Left ventricle myocardium superior (tissue), 1 donor: ENCODE measurements around the gene CXCL12. TPM values are rescaled to one million over a fixed set of nuclear protein-coding genes. Genes with fewer than 3 reads are reported as not detected.

Experiments used
- ATAC-seq: fragments of 200-7000 bp; cut with Tn5 transposase; one replicate; pipeline ENCODE4 v1.9.1; 2020; ENCODE audit warnings: mild to moderate bottlenecking, moderate library complexity
- DNase-seq: peaks from one replicate; pipeline ENCODE4 v3.0.0-alpha.2; 2020
- intact Hi-C: fragments of 100-400 bp; cut with micrococcal nuclease; formaldehyde crosslinking; loops from one replicate; pipeline ENCODE4 v1.11.0; 2022
- total RNA-seq: library from RNA; stranded (reverse); fragmentation: NEBNext Ultra II Directional; extraction: Animal tissue kit (Norgen Biotek cat#: 25700); gene quantifications from one replicate; pipeline ENCODE4 v1.2.1, GENCODE V29; 2021
- donor health status: DM: no; HTN: yes; CAD: no; lungs with severe emphysema.

Gene CXCL12
- total RNA-seq, 1 donor from 2014 or later = 136 TPM

DNA sequence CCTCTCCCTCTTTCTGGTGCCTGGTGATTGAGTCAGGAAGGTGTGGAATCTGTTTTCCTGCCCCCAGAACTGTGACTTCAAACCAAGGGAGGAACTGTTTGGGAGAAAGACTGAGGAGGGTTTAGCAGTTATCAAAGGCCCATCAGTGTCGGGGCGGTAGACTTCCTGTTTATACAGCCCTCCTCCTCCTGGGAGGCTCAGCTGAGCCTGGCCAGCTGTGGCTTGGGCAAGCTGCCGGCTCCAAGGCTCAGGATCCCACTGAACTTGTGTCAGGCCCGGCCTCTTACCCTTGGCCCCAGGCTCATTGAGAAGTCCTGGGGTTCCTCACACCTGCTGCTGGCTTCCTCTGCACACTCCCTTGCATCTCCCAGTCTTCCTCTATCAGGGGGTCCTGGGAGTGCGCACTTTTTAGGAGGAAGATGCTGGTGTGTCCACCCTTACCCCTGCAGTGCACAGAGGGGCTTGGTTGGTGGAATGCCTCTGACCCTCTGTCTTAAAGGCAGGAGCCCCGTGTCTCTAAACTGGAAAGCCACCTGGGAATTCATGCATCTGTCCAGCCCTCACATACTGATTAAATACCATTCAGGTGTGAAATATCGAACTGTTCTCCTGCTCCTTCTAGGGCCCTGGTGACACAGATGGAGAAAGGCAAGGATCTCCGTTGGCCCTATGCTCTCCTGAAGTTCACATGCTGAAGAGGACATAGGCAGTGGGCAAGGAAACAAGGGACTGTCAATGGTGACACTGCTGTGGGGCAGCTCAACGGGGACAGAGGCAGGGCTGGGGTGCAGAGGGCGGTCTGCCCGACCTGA is 32.4 kb downstream of the CXCL12 start:
- ATAC-seq = peak; percentile 96
- intact Hi-C loops = no loop called here
- peak; percentile 84 for DNase-seq

DNA sequence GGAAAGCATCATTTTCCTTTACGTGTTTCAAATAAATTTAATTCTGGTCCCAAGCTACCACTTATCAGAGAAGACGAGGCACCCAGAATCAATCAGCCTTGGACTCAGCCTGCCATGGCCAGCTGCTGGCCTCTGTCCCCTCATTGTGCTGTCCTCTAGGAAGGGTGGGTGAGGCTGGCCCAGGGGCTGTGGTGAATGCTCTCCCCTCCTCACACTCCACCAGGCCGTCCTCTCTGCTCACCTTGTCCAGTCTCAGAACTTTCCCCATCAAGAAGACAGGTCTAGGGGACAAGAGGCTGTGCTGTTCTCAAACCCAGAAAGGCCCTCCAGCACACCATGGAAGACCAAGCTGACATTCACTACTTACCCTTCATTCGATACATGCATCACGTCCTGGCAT is 36.4 kb downstream of the CXCL12 start:
- intact Hi-C loops = no loop called here
- DNase-seq = no peak
- no peak for ATAC-seq

DNA sequence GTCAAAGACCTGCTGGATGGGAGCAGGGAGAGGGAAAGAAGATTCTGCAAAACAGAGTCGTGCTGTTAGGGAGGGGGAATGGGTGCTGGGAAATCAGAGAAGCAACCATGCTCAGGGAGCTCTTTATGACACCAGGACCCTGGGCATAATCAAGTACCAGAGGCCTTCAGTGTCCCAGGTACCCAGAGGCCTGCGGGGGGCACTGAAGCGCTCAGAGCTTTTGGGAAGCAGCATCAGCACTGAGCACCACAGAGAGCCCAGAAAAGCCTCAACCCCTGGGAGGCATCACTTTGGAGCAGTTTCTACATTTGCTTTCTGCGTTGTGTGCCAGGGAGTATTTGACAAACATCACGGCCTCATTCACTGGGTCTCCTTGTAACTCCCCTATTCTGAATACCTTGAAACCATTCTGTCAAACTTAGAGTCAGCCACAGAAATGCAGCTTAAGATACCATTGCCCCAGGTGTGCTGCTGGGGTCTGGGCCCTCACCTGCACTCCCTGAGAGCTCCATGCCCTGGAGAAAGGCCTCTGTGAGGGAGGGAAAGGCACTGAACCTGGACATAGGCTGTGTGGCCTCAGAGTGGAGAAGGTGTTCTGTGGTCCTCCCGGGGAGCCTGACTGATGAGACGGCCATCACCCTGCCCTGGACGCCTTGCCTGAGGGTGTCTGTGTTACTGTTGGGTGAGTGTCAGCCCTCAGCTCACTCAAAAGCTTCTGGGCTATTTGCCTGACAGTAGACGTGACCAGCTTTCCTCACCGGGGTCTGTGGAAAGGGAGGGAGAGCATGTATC is 37.1 kb downstream of the CXCL12 start:
- DNase-seq (no peak), ATAC-seq (no peak)
- intact Hi-C loops = no loop called here

DNA sequence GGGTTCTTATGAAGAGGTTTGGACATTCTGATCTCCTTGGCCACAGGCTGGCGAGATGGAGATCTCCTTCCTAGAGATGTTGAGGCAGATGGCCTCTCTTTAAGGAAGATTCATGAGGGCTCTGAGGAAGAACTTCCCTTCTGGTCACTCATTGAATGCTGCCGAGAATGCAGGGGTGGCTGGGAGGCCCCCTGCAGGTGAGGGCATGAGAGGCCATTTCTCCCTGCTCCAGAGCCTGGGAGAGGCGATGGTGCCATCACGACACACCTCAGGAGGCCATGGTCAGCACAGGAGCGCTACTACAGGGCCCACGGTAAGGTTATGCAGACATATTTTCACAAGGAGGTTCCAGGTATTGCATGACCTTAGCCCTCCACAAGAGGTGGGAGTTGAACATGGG is 40.2 kb downstream of the CXCL12 start:
- no peak for ATAC-seq
- intact Hi-C loops = no loop called here
- DNase-seq = no peak

DNA sequence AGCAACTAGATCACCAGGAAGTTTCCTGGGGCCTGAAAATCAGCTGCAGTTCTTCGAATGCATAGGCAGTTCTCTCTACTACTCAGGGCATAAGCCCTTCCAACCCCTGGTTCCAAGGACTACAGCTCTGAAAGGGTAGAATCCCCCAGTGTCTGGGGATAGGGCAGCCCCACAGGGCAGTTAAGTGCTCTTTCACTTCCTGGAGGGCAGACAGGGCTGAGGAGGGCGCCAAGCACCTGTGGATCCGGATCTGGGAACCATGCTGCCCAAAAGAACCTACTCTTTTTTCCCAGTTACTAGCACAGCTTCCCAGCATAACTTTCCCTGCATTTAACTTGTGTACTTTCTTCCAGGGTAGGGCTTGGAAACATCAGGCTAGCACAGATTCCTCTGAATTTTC is 41.1 kb downstream of the CXCL12 start:
- intact Hi-C loops = no loop called here
- ATAC-seq (no peak), DNase-seq (no peak)

DNA sequence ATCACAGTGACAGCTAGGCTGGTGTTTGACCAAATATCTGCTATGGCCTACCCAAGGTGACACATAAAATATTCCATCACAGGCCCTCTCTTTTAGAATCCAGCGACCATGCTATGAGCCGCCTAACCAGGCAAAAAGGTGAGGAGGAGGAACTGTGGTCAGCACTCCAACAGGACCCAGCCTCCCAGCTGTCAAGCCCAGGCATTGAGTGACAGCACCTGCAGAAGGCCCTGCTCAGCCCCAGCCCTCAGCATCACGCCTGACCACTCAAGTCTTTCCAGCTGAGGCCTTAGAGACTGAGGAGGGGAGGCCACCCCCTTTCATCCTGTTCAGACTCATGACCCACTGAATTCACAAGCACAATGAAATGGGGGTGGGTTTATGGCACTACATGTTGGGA is 43.0 kb downstream of the CXCL12 start:
- ATAC-seq (no peak), DNase-seq (no peak)
- intact Hi-C loops = no loop called here

DNA sequence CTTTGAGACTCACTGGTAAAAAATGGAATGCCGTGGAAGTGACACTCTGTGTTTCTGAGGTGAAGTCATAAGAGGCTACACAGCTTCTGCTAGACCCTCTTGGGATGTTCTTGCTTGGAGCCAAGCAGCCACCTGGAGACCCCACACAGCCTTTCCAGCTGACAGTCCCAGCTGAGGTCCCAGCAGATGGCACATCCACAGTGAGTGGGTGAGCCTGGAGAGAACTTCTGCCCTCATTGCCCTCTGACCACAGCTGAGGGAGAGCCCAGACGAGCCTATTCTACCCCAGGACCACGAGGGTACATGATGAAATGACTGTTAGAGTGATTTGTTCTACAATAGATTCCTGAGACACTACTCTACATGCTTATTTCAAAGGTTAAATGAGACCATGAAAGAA is 44.3 kb downstream of the CXCL12 start:
- ATAC-seq (no peak), DNase-seq (no peak)
- intact Hi-C loops = no loop called here

DNA sequence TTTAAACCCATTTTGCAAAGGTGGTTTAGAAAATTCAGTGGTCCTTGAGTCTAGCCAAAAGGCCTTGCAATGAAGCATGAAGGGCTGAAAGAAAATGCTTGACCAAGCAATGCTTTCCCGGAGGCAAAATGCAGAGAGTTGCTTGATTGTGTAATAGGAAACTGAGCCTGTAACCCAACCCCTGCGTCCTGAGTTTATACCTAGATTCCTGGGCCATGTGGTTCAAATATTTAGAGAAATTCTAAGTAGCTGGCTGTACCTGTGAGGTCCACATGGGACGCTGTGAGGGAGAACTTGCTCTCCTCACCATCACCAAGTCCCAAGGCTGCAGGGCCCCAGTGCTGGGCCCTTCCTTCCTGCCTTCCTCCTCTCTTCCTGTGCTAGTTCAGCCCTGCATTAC is 45.7 kb downstream of the CXCL12 start:
- intact Hi-C loops = no loop called here
- ATAC-seq (no peak), DNase-seq (no peak)

DNA sequence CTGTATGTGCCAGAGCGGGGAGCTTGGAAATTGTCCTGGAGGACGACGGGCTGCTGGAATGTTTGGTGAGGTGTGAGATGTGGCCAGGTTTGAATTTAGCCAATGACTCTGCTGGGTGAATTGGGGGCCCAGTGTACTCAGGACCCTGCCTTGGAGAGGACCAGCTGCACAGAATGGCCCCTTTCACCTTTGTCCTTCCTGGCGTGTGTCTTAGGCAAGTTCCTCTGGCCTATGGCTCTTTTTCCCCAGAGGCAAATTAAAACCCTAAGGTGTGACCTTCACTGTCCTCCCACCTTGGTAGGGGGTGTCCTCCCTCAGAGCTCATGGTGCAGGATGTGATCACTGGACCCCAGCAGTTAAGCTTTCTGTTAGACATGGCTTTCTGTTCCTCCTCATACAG is 47.8 kb downstream of the CXCL12 start:
- ATAC-seq = no peak
- no peak for DNase-seq
- intact Hi-C loops = no loop called here

DNA sequence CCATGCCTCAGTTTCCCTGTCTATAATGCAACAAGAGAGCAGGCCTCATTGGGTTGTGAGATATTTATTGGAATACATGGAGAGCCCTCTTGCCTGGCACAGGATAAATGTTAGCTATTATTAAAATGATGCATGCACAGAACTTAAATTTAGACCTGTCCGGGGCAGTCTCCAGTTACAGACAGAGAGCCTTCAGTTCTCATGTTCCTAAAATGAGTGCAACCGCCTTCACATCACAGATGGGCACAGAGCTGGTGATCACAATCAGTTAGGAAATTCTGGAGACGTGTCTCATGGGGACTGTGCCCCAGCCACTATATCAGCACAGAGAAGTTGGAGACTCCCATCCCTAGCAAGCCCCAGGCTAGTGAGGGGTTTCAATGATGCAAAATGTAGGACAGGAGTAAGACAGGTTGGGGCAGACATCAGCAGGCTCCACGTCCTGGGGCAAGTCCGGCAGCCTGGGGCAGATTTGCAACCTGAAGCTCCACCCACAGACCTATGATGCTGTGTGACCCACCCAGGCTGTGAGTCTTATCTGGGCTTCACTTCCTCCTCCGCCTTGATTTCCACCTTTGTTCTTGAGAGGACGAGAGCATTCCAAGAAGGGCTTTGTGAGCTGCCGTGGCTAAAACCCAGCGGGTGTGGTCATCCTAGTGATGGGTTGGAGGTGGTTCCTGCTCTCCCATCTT is 49.4 kb downstream of the CXCL12 start:
- ATAC-seq (peak; percentile 82), DNase-seq (no peak)
- intact Hi-C loops = no loop called here

DNA sequence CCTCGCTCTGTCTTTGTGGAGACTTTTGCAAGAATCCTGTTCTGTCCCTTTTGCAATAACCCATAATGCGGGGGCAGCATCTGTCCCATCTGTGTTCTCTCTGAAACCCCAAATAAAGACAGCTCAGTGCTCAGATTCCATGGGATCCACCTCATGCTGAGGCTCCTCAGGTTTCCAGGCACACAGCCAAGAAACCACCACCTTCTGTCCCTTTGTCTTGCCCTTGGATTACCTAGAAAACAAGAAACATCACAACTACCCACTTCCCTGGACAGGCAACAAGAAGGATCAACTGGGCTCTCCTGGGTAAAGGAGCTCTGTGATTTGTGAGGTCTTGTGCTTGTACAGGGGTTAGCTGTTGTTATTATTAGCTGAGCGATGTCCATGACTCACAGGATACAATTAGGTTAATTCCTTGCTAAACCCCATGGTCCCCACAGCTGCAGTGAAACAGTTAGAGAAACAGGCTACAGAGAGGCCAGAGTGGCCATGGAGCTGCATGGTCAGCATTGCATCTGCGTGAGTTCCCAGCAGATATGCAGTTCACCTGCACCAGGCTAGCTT is 50.2 kb downstream of the CXCL12 start:
- intact Hi-C loops = no loop called here
- no peak for DNase-seq
- peak; percentile 89 for ATAC-seq

DNA sequence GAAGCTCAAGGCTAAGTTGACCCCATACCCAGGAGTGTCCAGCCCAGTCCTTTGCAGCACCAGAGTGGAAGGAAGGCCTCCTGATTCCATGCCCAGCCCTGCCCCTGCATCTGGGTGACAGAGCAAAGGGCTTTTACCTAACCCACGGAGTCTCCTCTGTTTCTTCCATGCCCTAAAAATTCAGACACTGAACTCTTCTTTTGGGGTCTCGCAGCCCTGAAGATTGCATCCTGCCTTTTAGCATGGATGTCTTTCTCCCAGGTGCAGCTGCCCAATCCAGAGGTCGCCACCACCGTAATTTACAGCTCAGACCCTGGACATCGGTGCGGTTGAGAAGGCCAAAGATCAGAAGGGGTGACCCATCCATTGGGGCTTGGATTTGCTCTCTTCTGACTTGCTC is 50.8 kb downstream of the CXCL12 start:
- intact Hi-C loops = no loop called here
- no peak for ATAC-seq
- DNase-seq = no peak

DNA sequence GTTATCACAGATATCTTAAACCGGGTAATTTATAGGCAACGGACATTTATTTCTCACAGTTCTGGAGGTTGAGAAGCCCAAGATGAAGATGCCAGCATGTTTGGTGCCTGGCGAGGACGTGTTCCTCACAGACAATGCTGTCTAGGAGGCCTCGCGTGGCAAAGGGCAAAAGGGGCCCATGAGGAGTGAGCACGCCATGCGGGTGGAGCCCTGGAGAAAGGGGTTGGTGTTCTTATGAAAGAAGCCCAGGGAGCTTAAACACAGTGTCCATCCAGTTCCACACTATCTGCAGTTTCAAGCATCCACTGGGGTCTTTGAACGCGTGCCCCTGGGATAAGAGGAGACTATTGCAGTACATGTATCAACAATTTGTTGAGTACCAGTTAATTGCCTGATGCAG is 51.4 kb downstream of the CXCL12 start:
- DNase-seq = no peak
- ATAC-seq = no peak
- intact Hi-C loops = no loop called here

DNA sequence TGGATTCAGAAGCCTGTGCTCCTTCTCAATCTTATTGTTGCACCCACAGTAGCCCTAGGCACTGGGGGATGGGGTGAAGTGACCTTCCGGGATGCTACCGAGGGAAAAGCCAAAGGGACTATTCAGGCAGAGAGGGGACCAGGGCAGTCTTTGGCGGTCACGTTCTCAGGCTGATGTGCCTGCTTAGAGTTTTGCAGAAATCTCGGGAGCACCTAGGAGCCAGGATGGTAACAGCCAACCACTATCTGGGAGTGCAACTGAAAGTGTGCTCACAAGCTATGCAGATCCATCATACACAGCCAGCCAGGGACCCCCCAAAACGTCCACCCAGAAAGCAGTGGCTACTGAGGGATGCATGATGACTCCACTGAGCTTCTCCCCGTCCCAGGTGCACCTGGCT is 52.4 kb downstream of the CXCL12 start:
- ATAC-seq = no peak
- intact Hi-C loops = no loop called here
- DNase-seq = no peak

DNA sequence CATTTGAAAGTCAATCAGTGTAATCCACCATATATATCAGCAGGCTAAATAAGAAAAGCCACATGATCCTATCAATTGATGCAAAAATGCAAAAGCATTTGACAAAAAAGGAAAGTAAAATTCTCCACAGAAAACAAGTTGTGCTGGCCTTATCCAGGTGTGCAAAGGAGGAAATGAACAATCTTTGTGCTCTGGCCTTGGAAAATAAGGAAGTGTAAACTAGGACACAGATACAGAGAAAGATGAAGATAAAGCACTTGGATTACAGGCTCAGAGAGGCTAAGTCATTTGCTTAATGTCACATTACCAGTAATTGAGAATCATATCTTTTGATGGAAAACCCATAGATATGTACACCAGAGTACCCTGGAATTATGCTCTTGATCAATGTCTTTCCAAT is 54.5 kb downstream of the CXCL12 start:
- DNase-seq (no peak), ATAC-seq (no peak)
- intact Hi-C loops = no loop called here

DNA sequence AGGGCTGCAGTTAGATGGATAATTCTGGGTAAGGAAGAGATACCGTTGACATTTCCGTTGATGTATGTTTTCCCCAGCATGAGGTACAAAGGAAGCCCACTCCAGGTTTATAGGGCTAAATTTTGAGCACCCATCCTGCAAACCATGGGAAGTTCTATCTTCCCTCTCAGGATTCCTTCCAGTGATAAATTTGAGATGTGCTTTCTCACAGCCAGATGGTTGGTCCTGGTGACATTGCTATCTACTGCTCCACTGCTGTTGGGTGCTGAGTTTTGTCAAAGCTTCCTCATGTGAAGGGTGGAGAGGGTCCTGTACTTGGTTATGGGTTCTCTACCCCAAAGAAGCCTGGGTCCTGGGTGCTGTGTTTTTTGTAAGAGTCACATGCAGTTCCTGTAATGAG is 57.4 kb downstream of the CXCL12 start:
- no peak for ATAC-seq
- no peak for DNase-seq
- intact Hi-C loops = loop anchor here (10.0 kb wide), 1 partner anchor 643 kb away; no protein-coding TSS in a partner anchor
